ENCODE data around the gene RB1.
"Not testable (repeated sequence)": the region's sequence is repeated elsewhere in the genome, so short reads cannot be mapped to it uniquely, and the experiment has no call there.

RB1 gene

GRCh38 chr13:48355524-48355923 is 52.0 kb downstream of the RB1 start:
- not testable (repeated sequence) for DNase-seq

DNA sequence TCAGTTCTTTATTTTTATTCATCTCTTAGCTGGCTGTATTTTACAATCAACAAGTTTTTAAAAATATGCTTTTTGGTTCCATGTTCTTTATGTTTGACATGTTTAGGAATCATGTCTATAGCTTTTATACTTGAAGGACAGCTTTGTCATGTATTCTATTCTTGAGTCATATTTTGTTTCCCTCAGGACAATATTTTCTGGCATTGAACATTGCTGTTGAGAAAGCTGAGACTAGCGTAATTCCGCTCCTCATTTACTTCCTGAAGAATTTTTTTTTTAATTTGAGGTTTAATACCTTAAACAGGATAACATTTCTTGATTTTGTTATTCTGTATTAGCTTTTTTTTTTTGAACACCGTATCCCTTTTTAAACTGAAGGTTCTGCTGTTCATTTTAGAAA is 53.2 kb downstream of the RB1 start:
- DNase-seq: no peak

- no peak for DNase-seq
These were observed 66.4 kb downstream of the RB1 start for GRCh38 chr13:48369988-48370387.

DNA sequence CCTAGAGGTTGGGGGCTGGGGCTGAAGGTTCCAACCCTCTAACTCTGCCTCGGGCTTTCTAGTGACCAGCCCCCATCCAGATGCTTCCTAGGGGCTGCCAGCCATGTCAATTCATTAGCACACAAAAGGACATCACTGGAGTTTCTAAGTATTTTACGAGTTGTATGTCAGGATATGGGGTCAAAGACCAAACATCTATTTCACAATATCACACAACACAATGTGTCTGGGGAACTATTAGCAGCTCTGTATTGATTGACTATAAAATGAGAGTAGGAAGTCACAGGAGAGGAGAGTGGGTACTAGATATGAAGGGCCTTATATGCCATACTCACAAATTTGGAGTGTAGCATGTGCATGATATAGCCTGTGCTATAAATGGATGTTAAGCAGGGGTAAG is 67.3 kb downstream of the RB1 start:
- no peak for DNase-seq

- no peak for DNase-seq
These were observed 74.3 kb downstream of the RB1 start for GRCh38 chr13:48377857-48378256.

GRCh38 chr13:48380581-48380980 is 77.0 kb downstream of the RB1 start:
- no peak for DNase-seq

DNA sequence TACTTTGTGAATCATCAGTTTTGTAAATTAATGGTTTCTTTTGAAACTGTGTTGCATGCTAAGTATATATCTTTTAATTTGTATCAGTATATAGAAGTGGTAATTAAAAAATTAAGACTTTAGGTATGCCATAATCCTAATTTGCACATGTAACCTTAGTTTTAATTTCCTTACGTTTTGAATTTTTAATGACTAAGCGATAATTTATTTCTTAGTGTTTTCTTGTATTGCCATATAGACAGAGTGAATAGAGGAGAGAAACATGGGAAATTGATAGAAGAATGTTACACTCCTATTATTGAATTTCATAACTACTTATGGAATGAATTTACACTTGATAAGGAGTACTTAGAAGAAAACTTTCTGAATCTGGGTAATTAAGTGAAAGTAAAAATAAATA is 79.8 kb downstream of the RB1 start:
- no peak for DNase-seq

DNA sequence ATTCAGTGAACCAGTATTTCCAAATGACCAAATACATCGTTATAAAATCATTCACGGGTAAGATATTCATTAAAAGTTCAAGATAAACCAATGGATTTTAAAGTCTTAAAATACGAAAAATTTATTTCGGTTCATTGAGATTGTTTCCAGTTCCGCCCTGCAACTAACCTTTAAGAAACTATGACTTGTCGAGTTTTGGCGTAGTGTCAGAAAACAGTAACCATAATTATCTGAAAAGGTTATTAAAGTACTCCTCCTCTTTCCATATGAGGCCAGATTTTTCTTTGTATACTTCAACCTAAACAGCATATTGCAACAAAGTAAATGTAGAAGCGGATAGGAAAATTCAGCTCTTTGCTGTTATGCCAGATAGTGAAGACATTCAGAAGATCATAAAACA is 83.3 kb downstream of the RB1 start:
- DNase-seq: no peak

GRCh38 chr13:48391257-48391656 is 87.7 kb downstream of the RB1 start:
- DNase-seq: no peak

DNA sequence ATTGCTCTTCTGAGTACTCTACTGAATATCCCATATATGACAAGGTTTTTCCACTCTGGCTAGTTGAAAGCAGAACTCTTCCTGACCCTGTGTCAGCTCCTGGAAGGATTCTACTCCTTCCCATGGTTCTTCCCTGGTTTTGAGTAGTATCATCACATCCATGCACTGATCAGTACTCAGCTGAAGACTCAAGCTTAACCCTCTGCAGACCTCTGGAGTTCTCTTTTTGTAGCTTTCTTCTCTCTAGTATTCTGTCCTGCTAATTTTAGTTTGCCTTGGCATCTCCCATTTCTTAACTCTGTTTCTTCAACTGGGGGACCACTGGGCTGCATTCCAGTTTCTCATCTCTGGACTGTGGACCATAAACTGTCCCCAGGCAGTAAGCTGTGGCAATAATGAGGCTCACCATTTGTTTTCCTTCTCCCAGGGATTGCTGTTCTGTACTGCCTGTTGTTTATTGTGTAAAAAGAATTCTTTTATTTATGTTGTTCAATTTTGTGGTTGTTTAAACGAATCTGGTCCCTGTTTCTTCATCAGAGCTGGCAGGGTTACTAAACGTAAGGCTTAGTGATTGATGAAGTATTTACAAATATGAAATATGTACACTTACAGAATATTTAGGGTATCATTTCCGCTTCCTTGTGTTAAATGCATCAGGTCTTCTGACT is 89.6 kb downstream of the RB1 start:
- DNase-seq: no peak

GRCh38 chr13:48393698-48394085 is 90.1 kb downstream of the RB1 start:
- no peak for DNase-seq

DNA sequence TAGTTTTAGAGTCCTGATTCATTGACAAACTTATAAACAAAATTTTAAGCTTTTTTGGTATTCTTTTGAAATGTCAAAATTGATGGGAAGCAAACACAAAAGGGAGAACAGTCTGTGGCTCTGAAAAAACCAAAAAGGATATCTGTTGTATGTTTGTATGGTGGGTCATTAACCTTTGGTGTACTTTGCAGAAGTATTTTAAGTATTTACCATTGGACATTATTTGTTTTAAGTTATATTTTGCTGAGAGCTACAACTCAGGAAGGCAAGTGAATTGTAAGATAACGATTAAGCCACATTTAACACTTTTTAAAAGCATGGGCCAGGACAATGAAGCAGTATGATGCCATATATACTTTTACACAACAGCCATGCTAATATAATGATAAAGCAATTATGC is 94.2 kb downstream of the RB1 start:
- DNase-seq: no peak

DNA sequence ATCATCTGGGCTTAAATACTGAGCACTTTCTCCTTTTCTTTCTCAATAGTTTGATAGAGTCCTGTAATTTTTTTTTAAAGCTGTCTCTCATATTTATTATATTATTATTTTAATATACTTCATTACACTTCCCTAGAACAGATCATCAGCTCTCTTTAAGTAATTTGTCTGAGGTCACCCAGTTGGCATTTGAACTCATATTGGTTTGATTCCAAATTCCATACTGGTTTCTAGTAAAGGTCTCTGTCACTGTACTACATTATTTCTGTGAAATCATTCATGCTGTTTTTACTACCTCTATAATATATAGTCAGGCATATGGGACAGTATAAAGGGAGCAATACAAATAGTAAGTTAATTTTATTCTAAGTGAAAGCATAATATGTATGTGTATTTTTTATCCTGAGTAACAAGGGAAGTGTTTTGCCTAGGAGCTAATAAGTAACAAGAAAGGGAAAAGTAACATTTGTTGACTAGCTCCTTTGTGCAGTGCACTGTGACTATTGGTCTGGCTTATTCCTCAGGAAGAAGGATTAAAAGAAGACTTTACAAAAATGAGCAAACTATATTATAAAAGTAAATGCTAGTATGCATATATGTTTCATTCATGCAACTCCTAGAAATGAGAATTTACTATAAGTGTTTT is 95.0 kb downstream of the RB1 start:
- DNase-seq: no peak

GRCh38 chr13:48400090-48400694 is 96.6 kb downstream of the RB1 start:
- no peak for DNase-seq

GRCh38 chr13:48400850-48401291 is 97.3 kb downstream of the RB1 start:
- DNase-seq: no peak

- no peak for DNase-seq
These were observed 97.9 kb downstream of the RB1 start for GRCh38 chr13:48401480-48401879.

DNA sequence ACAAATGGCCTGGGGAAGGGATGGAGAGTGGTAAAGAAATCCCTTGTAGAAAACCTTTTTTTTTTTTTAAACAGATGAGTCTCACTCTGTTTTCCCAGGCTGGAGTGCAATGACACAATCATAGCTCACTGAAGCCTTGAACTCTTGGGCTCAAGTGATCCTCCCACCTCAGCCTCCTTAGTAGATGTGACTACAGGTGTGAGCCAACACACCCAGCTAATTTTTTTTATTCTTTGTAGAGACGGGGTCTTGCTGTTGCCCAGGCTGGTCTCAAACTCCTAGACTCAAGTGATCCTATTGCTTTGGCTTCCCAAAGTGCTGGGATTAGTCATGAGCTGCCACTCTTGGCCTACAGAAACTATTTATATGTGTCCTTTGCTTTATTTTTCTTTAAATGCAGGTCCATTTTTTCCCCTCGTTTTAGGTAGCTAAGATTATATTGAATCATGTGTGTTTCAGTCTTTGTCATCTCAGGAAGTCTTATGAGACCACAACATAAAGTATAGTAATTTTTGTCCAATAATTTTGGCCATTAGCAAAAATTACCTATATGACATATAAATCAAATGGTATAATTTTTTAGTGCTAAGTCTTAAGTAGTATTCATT is 98.9 kb downstream of the RB1 start:
- peak in 1 of 2 donors; percentile 3 for DNase-seq

DNA sequence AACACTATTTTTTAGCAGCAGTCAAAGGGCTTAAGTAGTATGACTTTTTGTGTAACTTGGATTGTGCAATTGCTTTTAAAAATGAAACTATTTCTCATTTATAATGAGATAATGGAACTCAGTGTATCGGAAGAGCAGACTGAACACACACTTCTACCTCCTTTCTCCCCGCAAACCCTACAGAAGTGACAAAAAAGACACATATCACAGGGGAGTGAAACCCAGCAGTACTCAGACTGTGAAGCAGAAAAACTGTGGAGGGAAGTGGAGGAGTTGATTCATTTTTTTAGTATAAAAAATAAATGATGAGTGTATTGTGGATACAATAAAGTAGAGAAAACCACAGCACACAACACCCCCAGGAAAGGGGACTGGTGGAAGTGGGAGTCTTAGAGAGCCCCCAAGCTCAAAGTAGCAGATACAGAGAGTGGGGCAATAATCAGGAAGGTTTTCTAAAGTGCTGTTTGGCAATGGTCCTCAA is 99.6 kb downstream of the RB1 start:
- DNase-seq: peak; percentile 5 to 16

GRCh38 chr13:48403913-48404312 is 100.4 kb downstream of the RB1 start:
- no peak for DNase-seq

DNA sequence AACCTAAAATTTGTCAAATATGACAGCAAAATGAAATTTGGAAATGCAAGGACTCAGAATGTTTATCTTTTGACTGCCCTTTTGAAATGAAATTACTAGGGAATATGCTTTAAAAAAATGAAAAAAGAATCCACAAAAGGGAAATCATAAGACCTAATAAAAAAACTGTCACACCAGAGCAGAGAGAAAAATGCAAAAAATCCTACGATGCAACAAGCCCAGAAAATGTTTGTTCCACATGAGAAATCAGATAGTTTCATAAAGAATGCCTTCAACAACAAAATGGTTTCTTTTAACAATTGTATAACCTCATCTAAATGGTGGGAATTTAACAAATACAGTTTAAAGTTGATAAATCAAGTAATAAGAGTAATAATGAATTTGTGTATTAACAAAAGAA is 101.4 kb downstream of the RB1 start:
- DNase-seq: no peak

GRCh38 chr13:48405875-48406274 is 102.3 kb downstream of the RB1 start:
- DNase-seq: no peak

DNA sequence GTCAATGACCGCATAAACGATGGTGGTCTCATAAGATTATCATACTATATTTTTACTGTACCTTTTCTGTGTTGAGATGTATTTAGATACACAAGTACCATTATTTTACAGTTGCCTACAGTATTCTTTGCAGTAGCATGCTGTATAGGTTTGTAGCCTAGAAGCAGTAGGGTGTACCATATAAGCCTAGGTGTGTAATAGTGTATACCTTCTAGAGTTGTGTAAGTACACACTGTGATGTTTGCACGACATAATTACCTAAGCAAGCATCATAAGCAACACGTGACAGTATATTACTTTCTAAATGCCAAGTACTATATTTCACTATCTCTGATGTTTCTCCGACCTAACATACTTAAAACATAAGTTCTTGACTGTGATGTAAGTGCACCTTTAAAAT is 106.6 kb downstream of the RB1 start:
- no peak for DNase-seq

DNA sequence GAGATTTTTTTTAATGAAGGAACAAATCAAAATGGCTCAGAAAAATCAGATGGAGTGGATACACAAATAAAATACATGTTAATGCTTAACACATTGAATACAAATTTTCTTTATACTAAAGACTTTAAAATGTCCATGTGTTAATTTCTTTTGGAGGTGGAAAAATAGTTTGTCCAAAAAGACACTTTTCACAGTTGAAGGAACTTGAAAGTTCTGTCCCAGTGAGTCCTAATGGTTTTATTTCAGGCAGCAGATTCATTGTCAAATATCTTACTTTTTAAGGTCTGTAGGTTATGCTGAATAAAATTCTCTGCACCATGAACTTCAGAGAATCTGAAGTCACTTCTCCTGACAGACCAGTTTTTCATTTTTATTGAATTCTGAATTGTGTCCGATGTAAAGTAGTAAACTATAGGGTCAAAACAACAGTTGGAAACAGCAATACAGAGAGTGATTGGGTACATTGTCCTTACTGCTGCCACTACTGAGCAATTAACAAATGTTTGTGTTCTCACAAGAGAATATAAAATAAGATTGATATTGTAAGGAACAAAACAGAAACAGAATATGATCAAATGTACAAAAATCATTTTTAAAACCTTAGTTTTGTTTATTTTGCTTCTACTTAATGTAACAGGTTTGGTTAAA is 107.7 kb downstream of the RB1 start:
- no peak for DNase-seq

Data from stimulated activated CD4-positive, alpha-beta T cell treated with anti-CD3 and anti-CD28 coated beads, Interleukin-2, amount 100 ng/mL, for 48 hours (primary cell).